A172 (cell line): ENCODE results near the gene CNDP1. TPM values are rescaled to one million over a fixed set of nuclear protein-coding genes. Genes with fewer than 3 reads are reported as not detected.

ENCODE experiments used
- DNase-seq: peaks from one replicate; pipeline ENCODE4 v3.0.0-alpha.2; 2015; ENCODE audit warnings: low spot score
- total RNA-seq: library from RNA; depleted of rRNA; stranded (reverse); fragments of >200 nt; shearing (Covaris generic); gene quantifications from 2 replicates; pipeline ENCODE4 v1.2.3, GENCODE V29; 2014

The CNDP1 gene
- total RNA-seq, 1 experiment from 2014 or later = not detected

DNA sequence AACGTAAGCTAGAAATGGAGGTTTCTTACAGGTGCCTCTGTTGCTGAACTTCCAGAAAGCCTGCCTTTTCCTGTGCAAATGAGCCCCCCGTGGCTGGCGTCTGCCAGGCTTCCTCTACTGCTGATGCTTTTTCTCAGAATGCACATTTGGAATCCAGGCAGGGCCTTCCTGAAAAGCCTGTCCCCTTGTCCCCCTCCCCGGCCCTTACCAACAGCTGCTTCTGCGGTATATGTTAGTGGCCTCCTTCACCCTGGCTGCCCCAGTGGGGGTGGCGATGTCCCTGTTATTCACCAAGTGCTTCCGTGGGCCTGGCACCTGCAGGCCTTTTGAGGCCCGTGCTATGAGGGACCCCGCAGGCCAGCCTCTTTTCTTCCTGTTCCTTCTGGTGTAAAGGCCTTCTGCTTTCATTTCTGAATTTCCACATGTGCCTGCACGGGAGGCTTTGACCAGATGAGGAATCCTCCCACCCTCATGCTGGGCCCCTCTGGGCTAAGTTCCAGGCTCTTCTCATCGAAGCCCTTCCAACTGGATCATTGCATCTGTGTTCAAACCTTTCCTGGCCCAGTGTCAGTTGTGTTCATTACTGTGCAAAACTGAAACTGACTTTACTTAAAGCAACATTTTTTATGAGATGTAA is 27.7 kb upstream of the CNDP1 start:
- no peak for DNase-seq

DNA sequence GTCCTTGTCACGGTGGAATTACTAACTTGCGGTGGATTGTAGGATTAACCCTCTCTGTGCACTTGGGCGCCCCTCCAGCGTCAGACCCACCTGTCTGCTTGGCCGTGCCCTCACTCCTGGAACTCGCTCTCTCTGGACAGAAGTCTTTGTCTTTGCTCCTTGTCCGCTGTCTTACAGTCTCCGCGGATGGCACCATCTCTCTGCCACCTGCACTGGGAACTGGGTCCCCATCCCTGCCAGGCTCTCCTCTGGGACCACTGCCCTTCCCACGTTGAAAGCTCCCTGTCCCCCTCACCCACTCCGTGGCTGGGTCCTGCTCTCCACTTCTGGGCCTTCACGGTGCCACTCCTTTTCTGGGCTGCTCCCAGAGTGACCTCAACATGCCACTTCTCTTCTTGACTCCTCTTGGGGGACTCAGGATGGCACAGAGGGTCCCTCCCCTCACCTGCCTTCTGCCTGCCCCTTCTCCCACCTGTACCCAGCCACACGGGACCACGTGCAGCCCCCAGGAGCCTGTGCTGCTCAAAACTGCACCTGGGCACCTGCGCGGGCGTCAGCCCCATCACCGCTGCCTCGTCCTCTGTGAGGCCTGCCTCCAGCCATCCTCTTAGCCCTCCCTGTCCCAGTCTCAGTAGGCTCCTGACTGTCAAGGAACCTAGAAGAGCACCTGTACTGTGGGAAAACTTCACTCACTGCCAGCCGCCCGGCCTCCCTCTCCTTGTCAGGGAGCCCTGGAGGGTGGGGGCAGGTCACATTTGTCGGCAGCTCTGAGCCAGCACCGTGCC is 27.0 kb upstream of the CNDP1 start:
- no peak for DNase-seq

- no peak for DNase-seq
Observed at GRCh38 chr18:74507927-74508326, 26.4 kb upstream of the CNDP1 start.

DNA sequence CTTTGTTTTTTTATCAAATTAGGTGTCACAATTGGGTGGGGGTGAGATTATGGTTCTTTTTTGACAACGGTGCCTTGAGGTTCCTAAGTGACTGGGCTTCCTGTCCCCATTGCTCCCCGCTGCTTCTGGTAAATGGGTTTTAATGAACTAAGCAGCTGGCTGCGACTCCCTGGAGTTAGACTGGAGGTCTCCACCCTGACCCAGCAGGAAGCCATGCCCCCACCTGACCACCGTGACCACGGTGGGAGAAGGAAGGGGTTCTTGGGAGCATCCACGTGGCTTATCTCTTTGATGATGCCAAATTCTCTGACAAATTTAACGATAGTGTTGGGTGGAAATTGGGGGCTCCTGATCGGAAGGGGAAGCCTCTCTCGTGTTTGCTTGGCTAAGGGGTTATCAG is 25.9 kb upstream of the CNDP1 start:
- DNase-seq = no peak

DNA sequence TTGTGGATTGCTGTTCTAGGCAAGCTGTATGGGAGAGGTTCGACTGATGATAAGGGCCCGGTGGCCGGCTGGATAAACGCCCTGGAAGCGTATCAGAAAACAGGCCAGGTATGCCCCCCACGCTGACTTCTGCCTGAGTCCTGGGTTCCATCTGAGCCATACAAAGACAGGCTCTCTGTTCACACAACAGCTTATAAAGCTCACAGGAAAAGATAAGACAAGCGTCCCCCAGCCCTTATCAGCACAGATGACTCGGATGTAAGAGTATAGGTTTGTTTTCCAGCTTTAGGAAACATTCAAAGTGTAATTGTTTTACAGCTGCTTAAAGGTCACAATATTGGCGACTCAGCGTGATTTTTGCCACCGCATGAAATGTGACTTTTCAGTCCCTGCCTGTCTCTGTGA is 25.5 kb upstream of the CNDP1 start:
- no peak for DNase-seq

- DNase-seq = no peak
Observed at GRCh38 chr18:74509856-74510769, 24.2 kb upstream of the CNDP1 start.

DNA sequence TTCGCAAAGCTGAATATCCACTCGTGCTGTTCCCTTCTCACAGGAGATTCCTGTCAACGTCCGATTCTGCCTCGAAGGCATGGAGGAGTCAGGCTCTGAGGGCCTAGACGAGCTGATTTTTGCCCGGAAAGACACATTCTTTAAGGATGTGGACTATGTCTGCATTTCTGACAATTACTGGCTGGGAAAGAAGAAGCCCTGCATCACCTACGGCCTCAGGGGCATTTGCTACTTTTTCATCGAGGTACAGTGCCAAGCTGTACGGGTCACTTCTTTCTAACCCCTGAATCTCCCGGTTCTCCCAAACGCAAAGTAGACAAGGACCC is 23.6 kb upstream of the CNDP1 start:
- DNase-seq = no peak

DNA sequence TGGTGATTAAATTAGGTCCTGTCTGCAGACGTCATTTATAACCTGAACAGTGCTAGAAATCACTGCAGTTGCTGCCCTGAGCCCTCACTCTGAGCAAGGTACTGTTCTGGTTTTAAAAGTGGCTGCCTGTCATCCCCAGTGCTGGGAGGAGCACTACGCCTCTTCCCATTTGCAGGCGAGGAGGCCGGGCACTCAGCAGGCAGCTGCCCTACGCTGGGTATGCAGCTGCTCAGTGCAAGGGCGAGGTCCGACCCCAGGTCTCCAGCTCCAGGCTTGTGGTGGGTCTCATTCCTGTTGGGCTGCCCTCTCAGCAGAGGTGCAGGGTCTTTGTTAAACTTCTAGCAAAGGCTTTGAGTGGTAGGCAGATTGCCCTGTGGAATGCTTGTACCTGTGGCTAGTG is 22.5 kb upstream of the CNDP1 start:
- DNase-seq = no peak

- DNase-seq = no peak
Observed at GRCh38 chr18:74512321-74513053, 21.8 kb upstream of the CNDP1 start.

DNA sequence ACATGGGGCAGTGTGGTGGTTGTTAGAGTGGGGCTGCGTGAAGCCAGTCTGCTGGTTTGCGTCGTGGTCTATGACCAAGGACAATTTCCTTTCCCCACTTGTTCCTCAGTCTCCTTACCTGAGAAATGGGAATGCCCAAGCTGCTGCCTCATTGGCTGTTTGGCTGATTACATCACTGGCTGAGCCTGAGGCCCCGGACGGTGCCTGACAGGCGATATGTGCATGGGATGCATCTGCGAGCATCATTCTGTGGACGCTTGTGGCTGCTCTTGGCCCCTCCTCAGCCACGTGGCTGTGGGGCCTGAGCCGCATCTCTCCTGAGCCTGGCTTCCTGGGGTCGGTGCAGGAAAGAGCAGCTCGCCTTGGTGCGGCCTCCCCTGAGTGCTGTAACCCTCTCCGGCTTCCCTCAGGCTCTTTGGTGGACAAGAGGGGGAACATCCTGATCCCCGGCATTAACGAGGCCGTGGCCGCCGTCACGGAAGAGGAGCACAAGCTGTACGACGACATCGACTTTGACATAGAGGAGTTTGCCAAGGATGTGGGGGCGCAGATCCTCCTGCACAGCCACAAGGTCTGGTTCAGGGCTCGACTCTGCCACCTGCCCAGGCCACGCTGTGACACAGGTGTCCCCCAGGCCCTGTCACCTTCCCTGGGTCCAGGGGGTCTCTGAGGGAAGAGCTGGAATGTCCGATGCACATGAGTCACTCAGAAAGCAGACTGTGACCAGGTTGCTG is 21.0 kb upstream of the CNDP1 start:
- DNase-seq = no peak

DNA sequence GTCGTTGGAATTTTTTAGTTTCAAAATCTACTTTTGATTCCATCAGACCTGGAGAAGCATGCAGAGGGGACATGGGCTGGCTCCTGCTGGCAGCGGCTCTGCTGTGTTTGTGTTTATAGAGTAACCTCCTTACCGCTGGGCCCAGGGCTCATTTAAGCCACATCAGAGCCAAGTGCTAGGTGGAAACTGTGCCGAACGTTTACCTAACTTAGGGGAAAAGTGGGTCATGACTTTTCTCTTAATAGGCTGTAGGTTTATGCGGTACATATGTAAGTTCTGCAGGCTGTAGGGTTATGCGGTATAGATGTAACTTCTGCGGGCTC is 20.5 kb upstream of the CNDP1 start:
- no peak for DNase-seq

DNA sequence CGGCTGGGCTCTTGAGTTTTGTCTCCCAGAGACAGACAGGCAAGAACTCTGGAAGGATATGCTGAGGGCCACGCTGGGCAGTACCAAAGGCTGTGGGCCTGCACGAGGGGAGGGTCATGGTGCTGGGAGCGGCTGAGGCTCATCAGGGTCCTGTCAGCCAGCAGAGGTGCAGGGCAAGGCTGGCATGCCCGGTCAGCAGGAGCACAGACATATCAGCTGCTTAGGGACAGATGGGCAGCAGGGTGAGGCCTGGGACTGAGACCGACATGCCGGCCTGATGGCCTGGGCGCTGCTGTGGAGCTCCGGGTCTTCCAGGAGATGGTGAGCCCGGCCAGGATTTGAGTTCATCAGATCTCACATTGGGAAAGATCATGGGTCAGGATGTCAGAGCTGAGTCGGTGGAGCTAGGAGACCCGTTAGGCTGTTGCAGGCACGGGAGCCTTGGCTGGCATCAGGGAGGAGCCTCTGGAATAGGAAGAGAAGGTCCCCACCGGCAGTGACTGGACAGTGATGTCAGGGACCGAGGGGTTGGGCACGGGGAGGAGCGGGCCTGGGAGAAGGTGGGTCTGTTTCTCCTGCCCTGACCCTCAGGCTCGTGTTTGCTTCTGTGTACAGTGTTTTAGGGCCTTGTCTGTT is 19.3 kb upstream of the CNDP1 start:
- DNase-seq = no peak

GRCh38 chr18:74515620-74516231 is 18.6 kb upstream of the CNDP1 start:
- no peak for DNase-seq

GRCh38 chr18:74516271-74517235 is 17.7 kb upstream of the CNDP1 start:
- no peak for DNase-seq

GRCh38 chr18:74517236-74517630 is 17.1 kb upstream of the CNDP1 start:
- DNase-seq = no peak

GRCh38 chr18:74518456-74519295 is 15.6 kb upstream of the CNDP1 start:
- no peak for DNase-seq

DNA sequence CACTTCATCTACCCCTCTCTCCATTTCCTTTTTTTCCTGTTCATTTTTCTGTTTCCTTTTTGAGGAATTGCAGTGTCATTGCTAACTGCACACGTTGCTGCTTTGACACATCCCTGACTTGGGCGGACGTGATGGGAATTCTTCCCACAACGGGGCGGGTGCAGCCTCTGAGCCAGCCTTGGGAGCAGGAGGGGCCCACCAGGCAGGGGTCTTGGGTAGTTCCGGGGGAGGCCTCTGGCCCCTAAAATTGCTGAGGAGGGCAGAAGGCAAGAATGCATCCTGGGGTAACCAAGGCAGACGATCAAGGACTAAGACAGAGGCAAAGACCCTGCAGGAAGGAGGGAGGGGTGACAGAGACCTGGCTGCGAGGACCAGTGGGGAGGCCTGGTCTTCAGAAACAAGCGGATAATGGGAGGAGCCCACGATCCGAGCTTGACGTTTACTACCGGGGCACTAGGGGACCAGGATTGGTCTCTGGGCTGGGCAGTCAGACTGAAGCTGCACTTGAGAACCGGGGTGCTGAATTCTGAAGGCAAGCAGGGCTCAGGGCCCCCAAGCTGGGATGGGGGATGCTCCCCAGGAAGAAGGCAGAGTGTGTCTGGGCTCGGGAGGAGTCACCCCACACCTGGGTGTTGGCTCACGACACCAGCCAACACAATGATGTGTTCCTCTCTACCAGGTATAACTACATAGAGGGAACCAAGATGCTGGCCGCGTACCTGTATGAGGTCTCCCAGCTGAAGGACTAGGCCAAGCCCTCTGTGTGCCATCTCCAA is 14.8 kb upstream of the CNDP1 start:
- DNase-seq = no peak
